Measurements from ENCODE around the gene CBX5.
A peak's percentile ranks its signal among the peaks of the same experiment; 100 is the strongest.
"Not testable (repeated sequence)": the region's sequence is repeated elsewhere in the genome, so short reads cannot be mapped to it uniquely, and the experiment has no call there.

The CBX5 gene

GRCh38 chr12:54279632-54280467 is at the start of gene CBX5:
Gene CBX5 (minus strand): TSS chr12:54280122. CDS start chr12:54257650, 22,472 bp downstream.
- Histone ChIP-seq H2AFZ (ENCODE audit: low read depth) (peak within 1 kb of the TSS; percentile 45), H3K4me3 (IDR thresholded peaks at IDR 0.05; ENCODE audit: insufficient read depth, low read depth, low read length) (peak within 1 kb of the TSS; percentile 90), H4K20me1 (ENCODE audit: insufficient read depth) (peaks cover 34% of the 10 kb centered on the region), H3K9ac (peak within 1 kb of the TSS; percentile 99), H3K4me2 (peak within 1 kb of the TSS; percentile 94), H3K36me3 (ENCODE audit: insufficient read depth) (peaks cover 39% of the 10 kb centered on the region), H3K27ac (peak within 1 kb of the TSS; percentile 94), H3K27me3 (ENCODE audit: insufficient read depth, low read depth) (no peaks in the 10 kb centered on the region), H3K4me1 (ENCODE audit: low read depth, poor library complexity, severe bottlenecking) (peaks cover 51% of the 10 kb centered on the region), H3K79me2 (ENCODE audit: insufficient read depth, low read depth) (peaks cover 88% of the 10 kb centered on the region)
- no peak for TF ChIP-seq CTCF (conservative IDR thresholded peaks at IDR 0.05; ENCODE audit: low read depth, low read length)

GRCh38 chr12:54328595-54329337 is 48.8 kb upstream of the CBX5 start:
- peaks cover 14% of the 10 kb centered on the region for H3K4me1 ChIP-seq (ENCODE audit: low read depth, poor library complexity, severe bottlenecking)
- H3K27ac ChIP-seq = no peak overlapping the region
- H3K9ac ChIP-seq = no peak overlapping the region
- H3K79me2 ChIP-seq (ENCODE audit: insufficient read depth, low read depth) = peaks cover 40% of the 10 kb centered on the region
- H3K4me2 ChIP-seq = no peak overlapping the region
- no peak for TF ChIP-seq CTCF (conservative IDR thresholded peaks at IDR 0.05; ENCODE audit: low read depth, low read length)
- H3K36me3 ChIP-seq (ENCODE audit: insufficient read depth) = no peaks in the 10 kb centered on the region
- H2AFZ ChIP-seq (ENCODE audit: low read depth) = no peak overlapping the region
- no peak overlapping the region for H3K4me3 ChIP-seq (IDR thresholded peaks at IDR 0.05; ENCODE audit: insufficient read depth, low read depth, low read length)
- H3K27me3 ChIP-seq (ENCODE audit: insufficient read depth, low read depth) = no peaks in the 10 kb centered on the region
- no peaks in the 10 kb centered on the region for H4K20me1 ChIP-seq (ENCODE audit: insufficient read depth)

GRCh38 chr12:54325442-54326109 is 45.7 kb upstream of the CBX5 start:
- peak overlapping the region; percentile 68 for H2AFZ ChIP-seq (ENCODE audit: low read depth)
- not testable (repeated sequence) for H3K4me3 ChIP-seq (IDR thresholded peaks at IDR 0.05; ENCODE audit: insufficient read depth, low read depth, low read length); H3K27me3 ChIP-seq (ENCODE audit: insufficient read depth, low read depth); H3K36me3 ChIP-seq (ENCODE audit: insufficient read depth); H4K20me1 ChIP-seq (ENCODE audit: insufficient read depth)
- peaks cover 14% of the 10 kb centered on the region for H3K4me1 ChIP-seq (ENCODE audit: low read depth, poor library complexity, severe bottlenecking)
- peak overlapping the region; percentile 69 for H3K9ac ChIP-seq
- H3K4me2 ChIP-seq = peak overlapping the region; percentile 97
- H3K27ac ChIP-seq = peak overlapping the region; percentile 48
- peaks cover 23% of the 10 kb centered on the region for H3K79me2 ChIP-seq (ENCODE audit: insufficient read depth, low read depth)

- Histone ChIP-seq H3K36me3 (ENCODE audit: insufficient read depth) (no peaks in the 10 kb centered on the region), H3K4me1 (ENCODE audit: low read depth, poor library complexity, severe bottlenecking) (peaks cover 14% of the 10 kb centered on the region), H3K27ac (peak within 1 kb of the TSS; percentile 48), H3K4me2 (peak within 1 kb of the TSS; percentile 97), H3K27me3 (ENCODE audit: insufficient read depth, low read depth) (no peaks in the 10 kb centered on the region), H2AFZ (ENCODE audit: low read depth) (peak within 1 kb of the TSS; percentile 98), H3K79me2 (ENCODE audit: insufficient read depth, low read depth) (peaks cover 18% of the 10 kb centered on the region), H4K20me1 (ENCODE audit: insufficient read depth) (no peaks in the 10 kb centered on the region), H3K4me3 (IDR thresholded peaks at IDR 0.05; ENCODE audit: insufficient read depth, low read depth, low read length) (no peak within 1 kb of the TSS), H3K9ac (peak within 1 kb of the TSS; percentile 69)
- peak; percentile 100 for TF ChIP-seq CTCF (conservative IDR thresholded peaks at IDR 0.05; ENCODE audit: low read depth, low read length)
These were observed 44.9 kb upstream of the CBX5 start, which contains the start of gene COPZ1 for GRCh38 chr12:54324617-54325441. Gene COPZ1 (plus strand): TSS chr12:54325131. CDS start chr12:54325164, 33 bp downstream.
